Cortex of kidney (tissue), 1 donor: ENCODE results near the gene AGR2.
"Not testable (repeated sequence)": the region's sequence is repeated elsewhere in the genome, so short reads cannot be mapped to it uniquely, and the experiment has no call there.

Experiments used
- DNase-seq: peaks from one replicate; lab custom pipeline; 2025; lab: John Stamatoyannopoulos, UW

Gene AGR2

GRCh38 chr7:16773884-16774283 is 30.9 kb downstream of the AGR2 start:
- DNase-seq = no peak

- no peak for DNase-seq
Observed at GRCh38 chr7:16773326-16773725, 31.5 kb downstream of the AGR2 start.

- no peak for DNase-seq
Observed at GRCh38 chr7:16770657-16771329, 34.0 kb downstream of the AGR2 start.

GRCh38 chr7:16769994-16770393 is 34.8 kb downstream of the AGR2 start:
- DNase-seq = not testable (repeated sequence)

- no peak for DNase-seq
Observed at GRCh38 chr7:16765436-16765859, 39.4 kb downstream of the AGR2 start.

- no peak for DNase-seq
Observed at GRCh38 chr7:16764942-16765341, 39.9 kb downstream of the AGR2 start.

GRCh38 chr7:16762177-16762576 is 42.6 kb downstream of the AGR2 start:
- DNase-seq = no peak

- no peak for DNase-seq
Observed at GRCh38 chr7:16759840-16760239, 45.0 kb downstream of the AGR2 start.

GRCh38 chr7:16758631-16759611 is 45.9 kb downstream of the AGR2 start:
- DNase-seq = no peak

- no peak for DNase-seq
Observed at GRCh38 chr7:16758036-16758435, 46.8 kb downstream of the AGR2 start.

GRCh38 chr7:16755397-16755796 is 49.4 kb downstream of the AGR2 start:
- DNase-seq = no peak

GRCh38 chr7:16754856-16755317 is 49.9 kb downstream of the AGR2 start:
- no peak for DNase-seq

GRCh38 chr7:16753932-16754855 is 50.6 kb downstream of the AGR2 start:
- DNase-seq = no peak

- DNase-seq = peak; percentile 26
Observed at GRCh38 chr7:16753102-16753931, 51.5 kb downstream of the AGR2 start, which contains the start of gene TSPAN13. TSS of gene TSPAN13 (plus strand) at chr7:16753755. CDS start at chr7:16753968, 213 bp downstream.

- DNase-seq = no peak
Observed at GRCh38 chr7:16747102-16747501, 57.7 kb downstream of the AGR2 start.

- no peak for DNase-seq
Observed at GRCh38 chr7:16745645-16746044, 59.2 kb downstream of the AGR2 start.

- no peak for DNase-seq
Observed at GRCh38 chr7:16744518-16745250, 60.1 kb downstream of the AGR2 start.

- DNase-seq = no peak
Observed at GRCh38 chr7:16743236-16743635, 61.6 kb downstream of the AGR2 start.

- no peak for DNase-seq
Observed at GRCh38 chr7:16742547-16742946, 62.3 kb downstream of the AGR2 start.
